ENCODE results near the gene ZNRF4. TPM values are rescaled to one million over a fixed set of nuclear protein-coding genes. Genes with fewer than 3 reads are reported as not detected.

Gene ZNRF4
- total and polyA plus RNA-seq, 2 of the 8 experiments (the other 6 are each of a cell fraction or from before 2014, with no cell fraction given): not detected

GRCh38 chr19:5487222-5487621 lies 32.0 kb downstream of the ZNRF4 start:
- CTCF ChIA-PET (ENCODE audit: partially characterized antibody): interaction anchor here (0.7 to 3.0 kb wide), 6 partner anchors 16 to 154 kb away, joined by 3 to 17 read pairs (median 4); no protein-coding TSS in a partner anchor
- TF ChIP-seq RNF2 (IDR thresholded peaks at IDR 0.05; ENCODE audit: borderline replicate concordance, low read depth, low read length, missing control alignments, poor library complexity, severe bottlenecking): no peak
- TF ChIP-seq CTCF (IDR thresholded peaks at IDR 0.05; ENCODE audit: control extremely low read depth in 1 of 3, insufficient read depth in 1 of 3, low read depth in 1 of 3, low read length in 3 of 3): no peak
- TF ChIP-seq CEBPB (IDR thresholded peaks at IDR 0.05; ENCODE audit: low read depth, low read length): no peak
- no peak for TF ChIP-seq POLR2A (IDR thresholded peaks at IDR 0.05; ENCODE audit: control extremely low read depth in 1 of 2, low read depth in 2 of 2, low read length in 2 of 2)
- no peak for TF ChIP-seq CHD1 (IDR thresholded peaks at IDR 0.05; ENCODE audit: low read depth, low read length)
- TF ChIP-seq SUZ12 (IDR thresholded peaks at IDR 0.05; ENCODE audit: low read length): no peak
- TF ChIP-seq SP2 (IDR thresholded peaks at IDR 0.05; ENCODE audit: low read length): no peak
- no peak for TF ChIP-seq NRF1 (IDR thresholded peaks at IDR 0.05; ENCODE audit: low read depth, low read length)
- no peak for TF ChIP-seq ASH2L (IDR thresholded peaks at IDR 0.05; ENCODE audit: low read length)
- no peak for TF ChIP-seq TBP (IDR thresholded peaks at IDR 0.05; ENCODE audit: low read depth, low read length)
- TF ChIP-seq EZH2 (IDR thresholded peaks at IDR 0.05; ENCODE audit: low read depth, low read length, severe bottlenecking): no peak
- no peak for TF ChIP-seq POLR2AphosphoS5 (IDR thresholded peaks at IDR 0.05; ENCODE audit: low read depth, low read length)
- TF ChIP-seq SP1 (IDR thresholded peaks at IDR 0.05; ENCODE audit: low read depth, low read length): no peak

More at GRCh38 chr19:5487222-5487621, 32.0 kb downstream of the ZNRF4 start:
- WGBS, 2 experiments (ENCODE audit: extremely low coverage in 1 of 2, insufficient coverage in 1 of 2, insufficient read length in 1 of 2, insufficient replicate concordance in 2 of 2, low coverage in 1 of 2, low lambda C conversion rate in 2 of 2, missing lambda C conversion rate in 1 of 2): 86% methylated on average over 7 of the region's 7 CpGs; no CpG with 5 or more reads in 1 of the 2 experiments
- Histone ChIP-seq H2BK15ac (ENCODE audit: low read length) (no peak overlapping the region), H4K20me1 (replicated peaks in 1 of 2; ENCODE audit: control insufficient read depth in 1 of 2, insufficient read depth in 2 of 2, low read length in 2 of 2) (peaks cover 0 to 2% of the 10 kb centered on the region in 2 experiments), H4K5ac (ENCODE audit: insufficient read length, low read depth, low read length) (no peak overlapping the region), H3K18ac (ENCODE audit: extremely low read depth, low read length) (no peak overlapping the region), H2BK12ac (ENCODE audit: low read depth, low read length) (no peak overlapping the region), H2BK5ac (ENCODE audit: low read depth, low read length) (no peak overlapping the region), H3K36me3 (ENCODE audit: control insufficient read depth in 2 of 4, insufficient read depth in 4 of 4, low read length in 3 of 4) (no peaks in the 10 kb centered on the region), H3K14ac (ENCODE audit: insufficient read length) (no peak overlapping the region), H3K4ac (replicated peaks; ENCODE audit: insufficient read length, low read depth, low read length) (no peak overlapping the region), H2AFZ (ENCODE audit: low read length) (no peak overlapping the region), H3K56ac (replicated peaks; ENCODE audit: insufficient read length, low read depth, low read length) (no peak overlapping the region), H4K8ac (ENCODE audit: extremely low read depth, insufficient read depth, low read length) (no peak overlapping the region), H3K9ac (replicated peaks in 1 of 4; ENCODE audit: extremely low read depth in 1 of 4, low read depth in 3 of 4, low read length in 3 of 4) (no peak overlapping the region), H3K79me2 (ENCODE audit: control insufficient read depth in 1 of 2, insufficient read depth in 2 of 2, low read length in 2 of 2) (no peaks in the 10 kb centered on the region), H3K27me3 (replicated peaks in 1 of 4; ENCODE audit: control insufficient read depth in 3 of 4, extremely low read depth in 1 of 4, insufficient read depth in 3 of 4, low read length in 3 of 4) (peaks cover 0 to 3% (median under 1%) of the 10 kb centered on the region in 4 experiments; a peak in 4 of 7 replicates), H3K23ac (ENCODE audit: insufficient read length) (no peak overlapping the region), H3K79me1 (ENCODE audit: low read depth, low read length) (no peaks in the 10 kb centered on the region), H4K91ac (replicated peaks; ENCODE audit: insufficient read length, low read length) (no peak overlapping the region), H3K23me2 (ENCODE audit: low read depth, low read length) (no peaks in the 10 kb centered on the region), H3K4me1 (replicated peaks in 1 of 4; ENCODE audit: control insufficient read depth in 3 of 4, insufficient read depth in 4 of 4, low read length in 3 of 4) (peaks cover 0 to 7% (median 0%) of the 10 kb centered on the region in 4 experiments; a peak in 2 of 7 replicates), H3K4me2 (ENCODE audit: insufficient read depth in 1 of 2, low read depth in 2 of 2, low read length in 2 of 2) (no peak overlapping the region), H3K4me3 (ENCODE audit: extremely low read depth in 1 of 4, insufficient read depth in 2 of 4, low read depth in 3 of 4, low read length in 4 of 4) (no peak overlapping the region), H2BK120ac (replicated peaks; ENCODE audit: low read depth, low read length) (no peak overlapping the region), H3K27ac (ENCODE audit: low read depth, low read length) (no peak overlapping the region), H2BK20ac (ENCODE audit: low read length) (no peak overlapping the region), H3K9me3 (ENCODE audit: insufficient read depth in 2 of 2, low read depth in 1 of 2, low read length in 1 of 2) (peaks cover 0 to 3% of the 10 kb centered on the region in 2 experiments; a peak in 2 of 4 replicates), H2AK5ac (ENCODE audit: low read depth, low read length) (0 out of 2 replicates have a peak overlapping the region, but pooled peaks have one; percentile 28)
- DNase-seq (ENCODE audit: low read depth in 1 of 2, low spot score in 2 of 2) (no peak), FAIRE-seq (no peak)
- POLR2A ChIA-PET (ENCODE audit: partially characterized antibody): no interaction called here
